Gastroesophageal sphincter (tissue), 4 donors: Measurements from ENCODE around the gene CYB561D1. TPM values are rescaled to one million over a fixed set of nuclear protein-coding genes. Genes with fewer than 3 reads are reported as not detected.

Source experiments
- ATAC-seq: fragments of 150-250 bp; one replicate; pipeline ENCODE4 v1.9.1; 2016; ENCODE audit warnings: mild to moderate bottlenecking, moderate library complexity
- H3K27ac ChIP-seq, 4 donors: fragments of 200-600 bp; sonication (generic) in 3 of 4; 1 replicate in 3 of 4; 2 replicates in 1 of 4; pipeline ENCODE4 v1.5.1; 2016 to 2019
- H3K27me3 ChIP-seq: fragments of 200-600 bp; sonication (generic); one replicate; pipeline ENCODE4 v1.5.1; 2019
- H3K36me3 ChIP-seq, 2 donors: fragments of 200-600 bp; sonication (generic); one replicate each; pipeline ENCODE4 v1.5.1; 2019; ENCODE audit warnings: control low read depth in 1 of 2
- H3K4me1 ChIP-seq, 3 donors: fragments of 200-600 bp; sonication (generic); 1 replicate in 2 of 3; 2 replicates in 1 of 3; pipeline ENCODE4 v1.5.1; 2016 to 2019; ENCODE audit warnings: control low read depth in 2 of 3
- H3K4me3 ChIP-seq, 2 donors: fragments of 200-600 bp; sonication (generic); one replicate each; pipeline ENCODE4 v1.5.1; 2019; ENCODE audit warnings: mild to moderate bottlenecking in 1 of 2, moderate library complexity in 1 of 2
- H3K9me3 ChIP-seq, 3 donors: fragments of 200-600 bp; sonication (generic); one replicate each; pipeline ENCODE4 v1.5.1; 2017 to 2019; ENCODE audit warnings: control low read depth in 2 of 3
- CTCF ChIP-seq, 4 experiments: fragments of 200-600 bp in 2 of 4; fragments of 450-650 bp in 2 of 4; sonication (generic) in 1 of 4; IDR thresholded peaks; one replicate each; pipeline ENCODE4 v1.5.1; 2017 to 2019; ENCODE audit warnings: antibody characterized with exemption in 4 of 4, mild to moderate bottlenecking in 2 of 4, moderate library complexity in 2 of 4
- EP300 ChIP-seq: sonication (generic); formaldehyde crosslinking; IDR thresholded peaks from one replicate; pipeline ENCODE4 v1.6.1; 2017; ENCODE audit warnings: antibody characterized with exemption, mild to moderate bottlenecking
- POLR2A ChIP-seq, 2 donors: fragments of 450-650 bp; IDR thresholded peaks; one replicate each; pipeline ENCODE4 v1.6.1; 2017; ENCODE audit warnings: antibody characterized with exemption in 2 of 2, mild to moderate bottlenecking in 2 of 2, moderate library complexity in 1 of 2
- POLR2AphosphoS5 ChIP-seq: sonication (generic); formaldehyde crosslinking; IDR thresholded peaks from one replicate; pipeline ENCODE4 v1.6.1; 2017; ENCODE audit warnings: antibody characterized with exemption
- WGBS, 2 donors: methylation state at CpG; one replicate each; pipeline ENCODE4 v1.1.5; 2018; ENCODE audit warnings: low coverage in 1 of 2; 5-methylcytosine and 5-hydroxymethylcytosine counted together
- total RNA-seq, 4 donors: library from RNA; depleted of rRNA; stranded (reverse); fragments of >200 nt; gene quantifications; one replicate each; pipeline ENCODE4 v1.1.0, GENCODE V29; 2016

CYB561D1 gene
- total RNA-seq, 4 donors from 2014 or later: 8.3 to 15.9 (median 10.7) TPM

GRCh38 chr1:109493227-109493626, 667 bp upstream of the CYB561D1 start:
- TF ChIP-seq EP300 (no peak), POLR2A (IDR thresholded peaks at IDR 0.05) (no peak), CTCF (IDR thresholded peaks at IDR 0.05) (no peak), POLR2AphosphoS5 (no peak)
- Histone ChIP-seq H3K27me3 (no peaks in the 10 kb centered on the region), H3K4me1 (peaks cover 0 to 54% (median 20%) of the 10 kb centered on the region in 3 donors), H3K27ac (peak overlapping the region in 3 of 4 donors; percentile 85 to 89 (median 86)), H3K4me3 (peak overlapping the region in 1 of 2 donors; percentile 89), H3K9me3 (no peaks in the 10 kb centered on the region), H3K36me3 (peaks cover 0 to 53% of the 10 kb centered on the region in 2 donors)
- ATAC-seq: no peak
- WGBS, 2 donors: no CpG with 5 or more reads among the region's 4 CpGs

- TF ChIP-seq POLR2AphosphoS5 (no peak), CTCF (IDR thresholded peaks at IDR 0.05) (no peak), EP300 (no peak)
- Histone ChIP-seq H3K4me3 (no peak overlapping the region), H3K4me1 (peaks cover 0 to 73% (median 28%) of the 10 kb centered on the region in 3 donors), H3K36me3 (peaks cover 0 to 34% of the 10 kb centered on the region in 2 donors), H3K27ac (no peak overlapping the region), H3K9me3 (no peaks in the 10 kb centered on the region), H3K27me3 (no peaks in the 10 kb centered on the region)
- 80% methylated on average over 1 of the region's 7 CpGs; no CpG with 5 or more reads in 1 of the 2 donors for WGBS, 2 donors
- ATAC-seq: no peak
Measured at GRCh38 chr1:109495738-109496137, 1.8 kb downstream of the CYB561D1 start.

- Histone ChIP-seq H3K9me3 (no peaks in the 10 kb centered on the region), H3K4me3 (no peak overlapping the region), H3K36me3 (peaks cover 0 to 29% of the 10 kb centered on the region in 2 donors), H3K27me3 (no peaks in the 10 kb centered on the region), H3K4me1 (peaks cover 0 to 88% (median 44%) of the 10 kb centered on the region in 3 donors), H3K27ac (peak overlapping the region in 1 of 4 donors; percentile 35)
- no peak for ATAC-seq
- TF ChIP-seq EP300 (no peak), POLR2AphosphoS5 (no peak)
- WGBS, 2 donors: 100% methylated on average over 1 of the region's 9 CpGs; no CpG with 5 or more reads in 1 of the 2 donors
Measured at GRCh38 chr1:109497449-109498160, 3.7 kb downstream of the CYB561D1 start.

GRCh38 chr1:109498161-109498801, 4.4 kb downstream of the CYB561D1 start:
- Histone ChIP-seq H3K27me3 (no peaks in the 10 kb centered on the region), H3K27ac (peak overlapping the region in 1 of 4 donors; percentile 35), H3K4me1 (peaks cover 0 to 85% (median 38%) of the 10 kb centered on the region in 3 donors), H3K36me3 (peaks cover 0 to 29% of the 10 kb centered on the region in 2 donors), H3K9me3 (no peaks in the 10 kb centered on the region), H3K4me3 (no peak overlapping the region)
- WGBS, 2 donors: 48 to 74% methylated on average over 3 to 4 of the region's 12 CpGs
- no peak for ATAC-seq
- no peak for TF ChIP-seq EP300
- TF ChIP-seq CTCF (IDR thresholded peaks at IDR 0.05): peak in 3 of 4 experiments; percentile 59 to 76 (median 64)

- 55 to 78% methylated on average over 1 to 3 of the region's 7 CpGs for WGBS, 2 donors
- Histone ChIP-seq H3K9me3 (no peaks in the 10 kb centered on the region), H3K27me3 (no peaks in the 10 kb centered on the region), H3K4me3 (no peak overlapping the region), H3K4me1 (peaks cover 0 to 80% (median 34%) of the 10 kb centered on the region in 3 donors), H3K36me3 (peaks cover 0 to 29% of the 10 kb centered on the region in 2 donors), H3K27ac (peak overlapping the region in 3 of 4 donors; percentile 59 to 73 (median 71))
- TF ChIP-seq POLR2A (IDR thresholded peaks at IDR 0.05): no peak
- ATAC-seq: no peak
Measured at GRCh38 chr1:109499081-109499480, 5.2 kb downstream of the CYB561D1 start.
